Osteocyte (in vitro differentiated cells): ENCODE data around the gene ALK. TPM values are rescaled to one million over a fixed set of nuclear protein-coding genes. Genes with fewer than 3 reads are reported as not detected.

Experiments used
- DNase-seq: peaks from one replicate; pipeline ENCODE4 v3.0.0; 2021; ENCODE audit warnings: mixed read lengths; ENCODE audit not compliant: unreplicated experiment; ENCODE audit errors: extremely low spot score
- H3K27ac Mint-ChIP-seq: one replicate; pipeline ENCODE4 v1.8.0; 2021; ENCODE audit warnings: mild to moderate bottlenecking, mixed read lengths; ENCODE audit not compliant: unreplicated experiment
- H3K27me3 Mint-ChIP-seq: one replicate; pipeline ENCODE4 v1.8.0; 2021; ENCODE audit warnings: mixed read lengths; ENCODE audit not compliant: unreplicated experiment
- H3K36me3 Mint-ChIP-seq: one replicate; pipeline ENCODE4 v1.8.0; 2021; ENCODE audit warnings: mixed read lengths; ENCODE audit not compliant: unreplicated experiment
- H3K4me1 Mint-ChIP-seq: one replicate; pipeline ENCODE4 v1.8.0; 2021; ENCODE audit warnings: mixed read lengths; ENCODE audit not compliant: unreplicated experiment
- H3K4me3 Mint-ChIP-seq: one replicate; pipeline ENCODE4 v1.8.0; 2021; ENCODE audit warnings: mild to moderate bottlenecking, moderate library complexity, mixed read lengths; ENCODE audit not compliant: unreplicated experiment
- H3K9me3 Mint-ChIP-seq: one replicate; pipeline ENCODE4 v1.8.0; 2021; ENCODE audit warnings: mixed read lengths; ENCODE audit not compliant: unreplicated experiment
- CTCF ChIP-seq: fragments of 200-600 bp; sonication (generic); IDR thresholded peaks from 2 replicates; pipeline ENCODE4 v1.5.0; 2021; ENCODE audit warnings: antibody characterized with exemption, mild to moderate bottlenecking, moderate library complexity
- total RNA-seq: library from RNA; stranded (reverse); gene quantifications from 2 replicates; pipeline ENCODE4 v1.2.1, GENCODE V29; 2021

Gene ALK
- total RNA-seq, 1 donor from 2014 or later = not detected

- Mint-ChIP-seq H3K9me3 (no peaks in the 10 kb centered on the region), H3K36me3 (no peaks in the 10 kb centered on the region), H3K4me3 (no peak overlapping the region), H3K27me3 (no peaks in the 10 kb centered on the region), H3K27ac (no peak overlapping the region), H3K4me1 (no peaks in the 10 kb centered on the region)
- no peak for DNase-seq
- no peak for TF ChIP-seq CTCF
These were observed 305.5 kb downstream of the ALK start for GRCh38 chr2:29615841-29616240.

GRCh38 chr2:29615183-29615582, 306.2 kb downstream of the ALK start:
- H3K9me3 Mint-ChIP-seq = no peaks in the 10 kb centered on the region
- TF ChIP-seq CTCF = no peak

GRCh38 chr2:29614295-29614830, 307.0 kb downstream of the ALK start:
- TF ChIP-seq CTCF = no peak
- H3K36me3 Mint-ChIP-seq = no peaks in the 10 kb centered on the region
- H3K27me3 Mint-ChIP-seq = no peaks in the 10 kb centered on the region
- H3K4me3 Mint-ChIP-seq = no peak overlapping the region
- no peaks in the 10 kb centered on the region for H3K9me3 Mint-ChIP-seq
- DNase-seq = peak; percentile 63
- no peak overlapping the region for H3K27ac Mint-ChIP-seq
- H3K4me1 Mint-ChIP-seq = no peaks in the 10 kb centered on the region

More at GRCh38 chr2:29615183-29615582, 306.2 kb downstream of the ALK start:
- no peak overlapping the region for H3K4me3 Mint-ChIP-seq
- H3K27ac Mint-ChIP-seq = no peak overlapping the region
- DNase-seq = peak; percentile 19
- no peaks in the 10 kb centered on the region for H3K4me1 Mint-ChIP-seq
- H3K27me3 Mint-ChIP-seq = no peaks in the 10 kb centered on the region
- H3K36me3 Mint-ChIP-seq = no peaks in the 10 kb centered on the region

- no peak for DNase-seq
- Mint-ChIP-seq H3K36me3 (no peaks in the 10 kb centered on the region), H3K9me3 (no peaks in the 10 kb centered on the region), H3K27ac (no peak overlapping the region), H3K4me1 (no peaks in the 10 kb centered on the region), H3K27me3 (no peaks in the 10 kb centered on the region), H3K4me3 (no peak overlapping the region)
- TF ChIP-seq CTCF = no peak
These were observed 307.6 kb downstream of the ALK start for GRCh38 chr2:29613792-29614266.

GRCh38 chr2:29613067-29613466, 308.3 kb downstream of the ALK start:
- Mint-ChIP-seq H3K9me3 (no peaks in the 10 kb centered on the region), H3K4me1 (no peaks in the 10 kb centered on the region), H3K4me3 (no peak overlapping the region), H3K27ac (no peak overlapping the region), H3K36me3 (no peaks in the 10 kb centered on the region), H3K27me3 (no peaks in the 10 kb centered on the region)
- no peak for TF ChIP-seq CTCF
- no peak for DNase-seq
